GM12874 (cell line): ENCODE measurements around the gene PSMG4.

Source experiments
- TF ChIP-seq, protein P1 (sequence below): IDR thresholded peaks from 2 replicates; pipeline ENCODE4 v1.5.1; 2011; ENCODE audit warnings: low read depth, mild to moderate bottlenecking, control low read depth, low read length, moderate library complexity; ENCODE audit not compliant: insufficient read depth

Gene PSMG4

DNA sequence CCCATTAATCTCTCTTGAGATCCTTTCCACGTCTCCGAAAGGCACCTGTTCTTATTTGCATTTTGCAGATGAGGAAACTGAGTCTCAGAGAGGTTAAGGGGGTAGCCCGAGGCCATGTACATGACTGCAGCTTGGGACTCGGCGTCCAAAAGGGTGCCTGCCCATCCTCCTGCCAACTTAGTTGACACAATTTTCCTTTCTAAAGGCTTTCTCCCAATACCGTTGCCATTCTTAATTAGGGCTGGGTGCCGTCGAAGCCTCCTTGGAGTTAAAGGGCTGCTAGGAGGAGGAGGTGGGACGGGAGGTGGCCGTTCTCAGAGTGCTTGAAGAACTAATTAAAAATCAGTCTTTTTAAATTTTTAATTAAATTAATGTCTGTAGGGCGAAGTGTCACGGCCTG, 546 bp upstream of the PSMG4 start:
- TF ChIP-seq, protein P1, sequence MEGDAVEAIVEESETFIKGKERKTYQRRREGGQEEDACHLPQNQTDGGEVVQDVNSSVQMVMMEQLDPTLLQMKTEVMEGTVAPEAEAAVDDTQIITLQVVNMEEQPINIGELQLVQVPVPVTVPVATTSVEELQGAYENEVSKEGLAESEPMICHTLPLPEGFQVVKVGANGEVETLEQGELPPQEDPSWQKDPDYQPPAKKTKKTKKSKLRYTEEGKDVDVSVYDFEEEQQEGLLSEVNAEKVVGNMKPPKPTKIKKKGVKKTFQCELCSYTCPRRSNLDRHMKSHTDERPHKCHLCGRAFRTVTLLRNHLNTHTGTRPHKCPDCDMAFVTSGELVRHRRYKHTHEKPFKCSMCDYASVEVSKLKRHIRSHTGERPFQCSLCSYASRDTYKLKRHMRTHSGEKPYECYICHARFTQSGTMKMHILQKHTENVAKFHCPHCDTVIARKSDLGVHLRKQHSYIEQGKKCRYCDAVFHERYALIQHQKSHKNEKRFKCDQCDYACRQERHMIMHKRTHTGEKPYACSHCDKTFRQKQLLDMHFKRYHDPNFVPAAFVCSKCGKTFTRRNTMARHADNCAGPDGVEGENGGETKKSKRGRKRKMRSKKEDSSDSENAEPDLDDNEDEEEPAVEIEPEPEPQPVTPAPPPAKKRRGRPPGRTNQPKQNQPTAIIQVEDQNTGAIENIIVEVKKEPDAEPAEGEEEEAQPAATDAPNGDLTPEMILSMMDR, result no peak

DNA sequence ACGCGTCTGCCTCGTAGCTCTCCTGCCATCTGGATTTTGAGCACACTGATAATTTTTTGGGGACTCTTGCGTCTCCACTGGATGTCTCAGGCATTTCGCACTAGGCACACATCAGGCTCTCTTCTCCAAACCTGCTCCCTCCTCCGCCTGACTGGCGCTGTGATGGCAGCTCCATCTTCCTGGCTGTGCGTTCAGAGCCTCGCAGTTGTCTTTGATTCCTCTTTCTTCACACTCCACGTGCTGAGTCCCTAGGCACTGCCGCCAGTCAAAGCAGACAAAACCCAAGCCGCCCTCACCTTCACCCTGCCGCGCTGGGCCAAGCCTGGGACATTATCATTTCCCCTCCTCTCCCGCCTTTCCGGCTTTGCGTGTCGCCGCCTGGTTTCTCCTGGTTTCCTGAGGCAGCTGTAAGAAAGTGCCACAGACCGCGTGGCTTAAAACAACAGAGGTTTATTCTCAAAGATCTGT, 778 bp downstream of the PSMG4 start:
- TF ChIP-seq, protein P1, result no peak

DNA sequence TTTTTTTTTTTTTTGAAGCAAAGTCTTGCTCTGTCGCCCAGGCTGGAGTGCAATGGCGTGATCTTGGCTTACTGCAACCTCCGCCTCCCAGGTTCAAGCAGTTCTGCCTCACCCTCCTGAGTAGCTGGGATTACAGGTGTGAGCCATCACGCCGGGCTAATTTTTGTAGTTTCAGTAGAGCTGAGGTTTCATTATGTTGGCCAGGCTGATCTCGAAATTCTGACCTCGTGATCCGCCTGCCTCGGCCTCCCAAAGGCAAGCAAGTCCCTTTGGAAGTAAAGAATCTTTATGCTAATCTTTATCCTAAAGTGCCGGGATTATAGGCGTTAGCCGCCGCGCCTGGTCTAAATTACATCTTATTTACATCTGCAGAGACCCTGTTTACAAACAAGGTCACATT, 1.5 kb downstream of the PSMG4 start:
- TF ChIP-seq, protein P1, result no peak

DNA sequence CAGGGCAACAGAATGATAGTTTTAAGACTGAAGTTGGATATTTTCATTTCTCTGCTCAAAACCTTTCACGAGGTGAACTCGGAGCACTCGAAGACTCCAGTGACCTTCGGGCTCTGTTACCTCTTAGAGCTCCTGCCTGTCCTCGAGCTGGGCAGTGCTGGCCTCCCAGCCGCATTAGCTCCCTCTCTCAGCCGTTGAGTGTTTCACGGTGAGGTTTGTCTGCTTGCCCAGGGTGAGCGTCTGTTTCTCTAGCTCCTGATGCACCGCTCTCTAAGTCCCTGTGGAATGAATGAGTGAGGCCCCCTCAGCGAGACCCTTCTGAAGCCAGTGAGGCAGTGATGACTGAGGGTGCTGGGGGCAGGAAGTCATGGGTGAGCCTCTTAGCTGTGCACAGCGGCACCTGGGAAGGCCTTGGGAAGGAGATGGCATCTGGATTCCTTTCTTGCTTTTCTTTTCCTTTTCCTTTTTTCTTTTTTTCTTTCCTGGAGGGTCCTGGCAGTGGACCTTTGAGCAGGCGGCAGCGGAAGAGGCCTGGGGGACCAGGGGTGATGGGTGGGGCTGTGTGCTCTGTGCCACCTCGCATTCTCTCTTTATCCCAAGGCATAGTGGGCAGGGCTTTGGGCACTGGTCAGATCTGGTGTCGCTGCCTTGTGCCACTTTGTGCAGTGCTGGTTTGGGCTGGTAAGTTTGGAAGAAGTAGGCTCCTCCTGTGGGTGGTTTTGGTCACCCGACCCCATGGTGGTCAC, 2.2 kb downstream of the PSMG4 start:
- TF ChIP-seq, protein P1, result no peak

DNA sequence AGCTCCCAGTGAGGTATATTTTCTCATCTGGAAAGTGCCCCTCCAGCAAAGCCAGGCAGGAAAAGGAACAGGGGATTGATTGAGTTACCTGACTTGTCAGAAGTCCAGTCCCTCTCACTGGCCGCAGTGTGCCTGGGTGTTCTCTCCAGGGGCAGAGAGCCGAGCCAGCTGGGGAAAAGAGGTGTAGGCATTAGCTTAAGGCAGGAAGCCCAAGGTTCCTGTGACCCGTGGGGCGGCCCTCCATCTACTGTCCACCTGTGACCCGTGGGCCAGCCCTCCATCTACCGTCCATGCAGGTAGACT, 2.7 kb downstream of the PSMG4 start:
- TF ChIP-seq, protein P1, result no peak

DNA sequence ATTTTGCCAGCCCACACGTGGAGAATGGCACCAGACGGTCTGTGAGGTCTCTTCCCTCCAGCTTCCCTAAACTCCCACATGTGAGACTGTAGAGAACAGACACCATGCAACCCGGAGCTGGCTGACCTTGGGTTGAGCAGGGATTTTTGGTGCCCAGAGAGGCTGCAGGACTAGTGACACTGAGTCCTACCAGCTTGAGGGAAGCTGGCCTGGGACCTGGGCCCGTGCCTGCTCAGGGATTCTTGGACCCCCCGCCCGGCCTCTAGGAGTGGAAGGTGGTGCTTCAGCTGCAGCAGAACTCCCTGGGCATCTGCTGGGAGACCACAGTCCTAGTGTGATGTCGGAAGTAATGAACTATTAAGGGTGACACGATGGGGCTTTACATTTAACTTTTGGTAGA, 3.2 kb downstream of the PSMG4 start:
- TF ChIP-seq, protein P1, result no peak

DNA sequence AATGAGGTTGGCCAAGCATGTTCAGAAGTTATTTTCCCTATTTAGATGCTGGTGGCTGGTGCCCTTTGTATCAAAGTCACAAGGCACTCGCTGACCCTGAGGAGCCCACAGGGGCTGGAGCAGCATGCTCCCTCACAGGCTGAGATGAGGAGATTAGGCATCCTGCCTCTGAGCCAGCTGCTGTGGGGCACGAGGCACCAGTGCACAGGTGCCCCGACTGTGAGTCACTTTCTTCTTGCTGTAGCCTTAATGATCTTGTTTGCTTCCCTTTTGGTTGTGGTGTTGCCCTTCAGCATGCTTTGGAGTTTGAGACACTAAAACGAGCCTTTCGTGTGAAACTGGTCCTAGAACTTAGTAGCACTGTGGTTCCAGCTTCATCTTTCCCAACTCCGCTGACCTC, 4.3 kb downstream of the PSMG4 start:
- TF ChIP-seq, protein P1, result no peak

DNA sequence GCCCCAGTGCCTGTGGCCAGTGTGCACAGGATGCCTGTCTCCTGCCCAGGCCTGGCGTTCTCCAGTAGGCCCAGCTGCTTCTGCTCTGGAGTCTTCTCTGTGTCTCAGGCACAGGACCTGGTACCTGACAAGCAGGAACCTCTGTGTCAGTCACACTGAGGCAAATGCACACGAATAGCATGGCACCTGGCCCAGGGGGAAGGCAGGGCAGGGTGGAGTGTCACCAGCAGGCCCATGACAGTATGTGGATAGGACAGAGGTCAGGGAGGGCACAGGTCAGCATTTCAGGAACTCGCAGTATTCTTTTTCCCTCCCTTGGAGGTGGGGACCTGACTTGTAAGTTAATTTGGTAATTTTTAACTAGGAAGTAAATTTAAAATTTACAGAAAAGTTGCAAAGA, 5.6 kb downstream of the PSMG4 start:
- TF ChIP-seq, protein P1, result no peak
